Liver (tissue), 3 donors: ENCODE data around the gene TACC2.
A peak's percentile ranks its signal among the peaks of the same experiment; 100 is the strongest.

Experiments used
- ATF3 ChIP-seq: IDR thresholded peaks from 2 replicates; pipeline ENCODE4 v1.6.1; 2016; ENCODE audit warnings: antibody characterized with exemption
- EGR1 ChIP-seq, 2 donors: IDR thresholded peaks; 2 replicates each; pipeline ENCODE4 v1.6.1; 2016 to 2018; ENCODE audit warnings: antibody characterized with exemption in 2 of 2, low read depth in 2 of 2
- FOXA1 ChIP-seq: IDR thresholded peaks from 2 replicates; pipeline ENCODE4 v1.6.1; 2016; ENCODE audit warnings: antibody characterized with exemption
- GABPA ChIP-seq, 2 donors: IDR thresholded peaks in 1 of 2; conservative IDR thresholded peaks in 1 of 2; 2 replicates each; pipeline ENCODE4 v1.6.1; 2016; ENCODE audit warnings: antibody characterized with exemption in 2 of 2, mild to moderate bottlenecking in 1 of 2, moderate library complexity in 1 of 2
- HNF4A ChIP-seq, 2 donors: conservative IDR thresholded peaks; 2 replicates each; pipeline ENCODE4 v1.6.1; 2016; ENCODE audit warnings: antibody characterized with exemption in 2 of 2, mild to moderate bottlenecking in 2 of 2
- RAD21 ChIP-seq, 2 donors: IDR thresholded peaks; 2 replicates each; pipeline ENCODE4 v1.6.1; 2016; ENCODE audit warnings: antibody characterized with exemption in 2 of 2, mild to moderate bottlenecking in 2 of 2
- SP1 ChIP-seq: IDR thresholded peaks from 2 replicates; pipeline ENCODE4 v1.6.1; 2018; ENCODE audit warnings: antibody characterized with exemption, mild to moderate bottlenecking
- TAF1 ChIP-seq: conservative IDR thresholded peaks from 2 replicates; pipeline ENCODE4 v1.6.1; 2016; ENCODE audit warnings: antibody characterized with exemption, mild to moderate bottlenecking
- YY1 ChIP-seq: IDR thresholded peaks from 2 replicates; pipeline ENCODE4 v1.6.1; 2016; ENCODE audit warnings: antibody characterized with exemption, mild to moderate bottlenecking
- ZBTB33 ChIP-seq: IDR thresholded peaks from 2 replicates; pipeline ENCODE4 v1.6.1; 2016; ENCODE audit warnings: antibody characterized with exemption
- TF ChIP-seq, protein P1 (sequence below): fragments of 150-350 bp; IDR thresholded peaks from 2 replicates; pipeline ENCODE4 v1.5.1; 2017; ENCODE audit warnings: improper control_type of control experiment, low read depth, low read length; ENCODE audit not compliant: missing input control
- TF ChIP-seq, protein P2 (sequence below): IDR thresholded peaks from 2 replicates; pipeline ENCODE4 v1.6.1; 2016; ENCODE audit warnings: antibody characterized with exemption, mild to moderate bottlenecking
- donor health status: healthy.
- donor health status: healthy.

- TF ChIP-seq, protein P1, sequence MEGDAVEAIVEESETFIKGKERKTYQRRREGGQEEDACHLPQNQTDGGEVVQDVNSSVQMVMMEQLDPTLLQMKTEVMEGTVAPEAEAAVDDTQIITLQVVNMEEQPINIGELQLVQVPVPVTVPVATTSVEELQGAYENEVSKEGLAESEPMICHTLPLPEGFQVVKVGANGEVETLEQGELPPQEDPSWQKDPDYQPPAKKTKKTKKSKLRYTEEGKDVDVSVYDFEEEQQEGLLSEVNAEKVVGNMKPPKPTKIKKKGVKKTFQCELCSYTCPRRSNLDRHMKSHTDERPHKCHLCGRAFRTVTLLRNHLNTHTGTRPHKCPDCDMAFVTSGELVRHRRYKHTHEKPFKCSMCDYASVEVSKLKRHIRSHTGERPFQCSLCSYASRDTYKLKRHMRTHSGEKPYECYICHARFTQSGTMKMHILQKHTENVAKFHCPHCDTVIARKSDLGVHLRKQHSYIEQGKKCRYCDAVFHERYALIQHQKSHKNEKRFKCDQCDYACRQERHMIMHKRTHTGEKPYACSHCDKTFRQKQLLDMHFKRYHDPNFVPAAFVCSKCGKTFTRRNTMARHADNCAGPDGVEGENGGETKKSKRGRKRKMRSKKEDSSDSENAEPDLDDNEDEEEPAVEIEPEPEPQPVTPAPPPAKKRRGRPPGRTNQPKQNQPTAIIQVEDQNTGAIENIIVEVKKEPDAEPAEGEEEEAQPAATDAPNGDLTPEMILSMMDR, result peak; percentile 31
- no peak for TF ChIP-seq YY1
- TF ChIP-seq, protein P2, sequence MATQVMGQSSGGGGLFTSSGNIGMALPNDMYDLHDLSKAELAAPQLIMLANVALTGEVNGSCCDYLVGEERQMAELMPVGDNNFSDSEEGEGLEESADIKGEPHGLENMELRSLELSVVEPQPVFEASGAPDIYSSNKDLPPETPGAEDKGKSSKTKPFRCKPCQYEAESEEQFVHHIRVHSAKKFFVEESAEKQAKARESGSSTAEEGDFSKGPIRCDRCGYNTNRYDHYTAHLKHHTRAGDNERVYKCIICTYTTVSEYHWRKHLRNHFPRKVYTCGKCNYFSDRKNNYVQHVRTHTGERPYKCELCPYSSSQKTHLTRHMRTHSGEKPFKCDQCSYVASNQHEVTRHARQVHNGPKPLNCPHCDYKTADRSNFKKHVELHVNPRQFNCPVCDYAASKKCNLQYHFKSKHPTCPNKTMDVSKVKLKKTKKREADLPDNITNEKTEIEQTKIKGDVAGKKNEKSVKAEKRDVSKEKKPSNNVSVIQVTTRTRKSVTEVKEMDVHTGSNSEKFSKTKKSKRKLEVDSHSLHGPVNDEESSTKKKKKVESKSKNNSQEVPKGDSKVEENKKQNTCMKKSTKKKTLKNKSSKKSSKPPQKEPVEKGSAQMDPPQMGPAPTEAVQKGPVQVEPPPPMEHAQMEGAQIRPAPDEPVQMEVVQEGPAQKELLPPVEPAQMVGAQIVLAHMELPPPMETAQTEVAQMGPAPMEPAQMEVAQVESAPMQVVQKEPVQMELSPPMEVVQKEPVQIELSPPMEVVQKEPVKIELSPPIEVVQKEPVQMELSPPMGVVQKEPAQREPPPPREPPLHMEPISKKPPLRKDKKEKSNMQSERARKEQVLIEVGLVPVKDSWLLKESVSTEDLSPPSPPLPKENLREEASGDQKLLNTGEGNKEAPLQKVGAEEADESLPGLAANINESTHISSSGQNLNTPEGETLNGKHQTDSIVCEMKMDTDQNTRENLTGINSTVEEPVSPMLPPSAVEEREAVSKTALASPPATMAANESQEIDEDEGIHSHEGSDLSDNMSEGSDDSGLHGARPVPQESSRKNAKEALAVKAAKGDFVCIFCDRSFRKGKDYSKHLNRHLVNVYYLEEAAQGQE, result no peak
- no peak for TF ChIP-seq ZBTB33
- TF ChIP-seq RAD21 (IDR thresholded peaks at IDR 0.05), result peak; percentile 71 to 75
- no peak for TF ChIP-seq GABPA (IDR thresholded peaks at IDR 0.05 in 1 of 2, conservative IDR thresholded peaks at IDR 0.05 in 1 of 2)
- no peak for TF ChIP-seq TAF1
- TF ChIP-seq SP1, result no peak
- no peak for TF ChIP-seq EGR1 (IDR thresholded peaks at IDR 0.05; ENCODE audit: low read depth in 2 of 2)
- no peak for TF ChIP-seq ATF3
- TF ChIP-seq FOXA1, result no peak
- TF ChIP-seq HNF4A (conservative IDR thresholded peaks at IDR 0.05), result peak; percentile 69 to 72
These were observed 187.6 kb downstream of the TACC2 start for GRCh38 chr10:122176232-122177213.
